ENCODE results near the gene MGP. TPM values are rescaled to one million over a fixed set of nuclear protein-coding genes. Genes with fewer than 3 reads are reported as not detected.

Gene MGP
- total and polyA plus RNA-seq, 2 of the 8 experiments (the other 6 are each of a cell fraction or from before 2014, with no cell fraction given), result not detected

- no peak for DNase-seq (ENCODE audit: low read depth in 1 of 2, low spot score in 2 of 2)
- Histone ChIP-seq H3K14ac (ENCODE audit: insufficient read length) (no peak overlapping the region), H2BK5ac (ENCODE audit: low read depth, low read length) (no peak overlapping the region), H3K9ac (replicated peaks in 1 of 4; ENCODE audit: extremely low read depth in 1 of 4, low read depth in 3 of 4, low read length in 3 of 4) (no peak overlapping the region), H2AFZ (ENCODE audit: low read length) (no peak overlapping the region), H3K36me3 (ENCODE audit: control insufficient read depth in 2 of 4, insufficient read depth in 4 of 4, low read length in 3 of 4) (no peaks in the 10 kb centered on the region), H4K8ac (ENCODE audit: extremely low read depth, insufficient read depth, low read length) (no peak overlapping the region), H3K9me3 (ENCODE audit: insufficient read depth in 2 of 2, low read depth in 1 of 2, low read length in 1 of 2) (no peaks in the 10 kb centered on the region), H2BK15ac (ENCODE audit: low read length) (no peak overlapping the region), H4K20me1 (replicated peaks in 1 of 2; ENCODE audit: control insufficient read depth in 1 of 2, insufficient read depth in 2 of 2, low read length in 2 of 2) (no peaks in the 10 kb centered on the region), H2BK12ac (ENCODE audit: low read depth, low read length) (no peak overlapping the region), H2AK5ac (ENCODE audit: low read depth, low read length) (no peak overlapping the region), H3K23ac (ENCODE audit: insufficient read length) (no peak overlapping the region), H3K79me2 (ENCODE audit: control insufficient read depth in 1 of 2, insufficient read depth in 2 of 2, low read length in 2 of 2) (no peaks in the 10 kb centered on the region), H3K18ac (ENCODE audit: extremely low read depth, low read length) (no peak overlapping the region), H4K91ac (replicated peaks; ENCODE audit: insufficient read length, low read length) (no peak overlapping the region), H2BK20ac (ENCODE audit: low read length) (no peak overlapping the region), H3K56ac (replicated peaks; ENCODE audit: insufficient read length, low read depth, low read length) (no peak overlapping the region), H3K4me3 (ENCODE audit: extremely low read depth in 1 of 4, insufficient read depth in 2 of 4, low read depth in 3 of 4, low read length in 4 of 4) (no peak overlapping the region), H3K79me1 (ENCODE audit: low read depth, low read length) (no peaks in the 10 kb centered on the region), H4K5ac (ENCODE audit: insufficient read length, low read depth, low read length) (no peak overlapping the region), H3K27ac (ENCODE audit: low read depth, low read length) (no peak overlapping the region), H3K4me2 (ENCODE audit: insufficient read depth in 1 of 2, low read depth in 2 of 2, low read length in 2 of 2) (no peak overlapping the region), H3K4ac (replicated peaks; ENCODE audit: insufficient read length, low read depth, low read length) (no peak overlapping the region), H3K27me3 (replicated peaks in 1 of 4; ENCODE audit: control insufficient read depth in 3 of 4, extremely low read depth in 1 of 4, insufficient read depth in 3 of 4, low read length in 3 of 4) (no peaks in the 10 kb centered on the region), H2BK120ac (replicated peaks; ENCODE audit: low read depth, low read length) (no peak overlapping the region), H3K4me1 (replicated peaks in 1 of 4; ENCODE audit: control insufficient read depth in 3 of 4, insufficient read depth in 4 of 4, low read length in 3 of 4) (no peaks in the 10 kb centered on the region), H3K23me2 (ENCODE audit: low read depth, low read length) (no peaks in the 10 kb centered on the region)
- CTCF ChIA-PET (ENCODE audit: partially characterized antibody), result interaction anchor here (0.6 to 6.7 kb wide), 7 partner anchors 19 to 150 kb away, joined by 3 to 116 read pairs (median 4); no protein-coding TSS in a partner anchor
- TF ChIP-seq GTF2F1 (IDR thresholded peaks at IDR 0.05; ENCODE audit: borderline replicate concordance, low read depth, low read length) (no peak), GABPA (IDR thresholded peaks at IDR 0.05; ENCODE audit: borderline replicate concordance, insufficient read depth, low read length) (no peak), CBX5 (IDR thresholded peaks at IDR 0.05; ENCODE audit: low read depth, low read length) (no peak), RFX5 (IDR thresholded peaks at IDR 0.05; ENCODE audit: borderline replicate concordance, low read depth, low read length) (no peak), KDM5A (IDR thresholded peaks at IDR 0.05; ENCODE audit: low read length) (no peak)
- TF ChIP-seq, protein P1, sequence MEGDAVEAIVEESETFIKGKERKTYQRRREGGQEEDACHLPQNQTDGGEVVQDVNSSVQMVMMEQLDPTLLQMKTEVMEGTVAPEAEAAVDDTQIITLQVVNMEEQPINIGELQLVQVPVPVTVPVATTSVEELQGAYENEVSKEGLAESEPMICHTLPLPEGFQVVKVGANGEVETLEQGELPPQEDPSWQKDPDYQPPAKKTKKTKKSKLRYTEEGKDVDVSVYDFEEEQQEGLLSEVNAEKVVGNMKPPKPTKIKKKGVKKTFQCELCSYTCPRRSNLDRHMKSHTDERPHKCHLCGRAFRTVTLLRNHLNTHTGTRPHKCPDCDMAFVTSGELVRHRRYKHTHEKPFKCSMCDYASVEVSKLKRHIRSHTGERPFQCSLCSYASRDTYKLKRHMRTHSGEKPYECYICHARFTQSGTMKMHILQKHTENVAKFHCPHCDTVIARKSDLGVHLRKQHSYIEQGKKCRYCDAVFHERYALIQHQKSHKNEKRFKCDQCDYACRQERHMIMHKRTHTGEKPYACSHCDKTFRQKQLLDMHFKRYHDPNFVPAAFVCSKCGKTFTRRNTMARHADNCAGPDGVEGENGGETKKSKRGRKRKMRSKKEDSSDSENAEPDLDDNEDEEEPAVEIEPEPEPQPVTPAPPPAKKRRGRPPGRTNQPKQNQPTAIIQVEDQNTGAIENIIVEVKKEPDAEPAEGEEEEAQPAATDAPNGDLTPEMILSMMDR (IDR thresholded peaks at IDR 0.05; ENCODE audit: control extremely low read depth in 1 of 3, insufficient read depth in 1 of 3, low read depth in 1 of 3, low read length in 3 of 3), result no peak
- POLR2A ChIA-PET (ENCODE audit: partially characterized antibody), result interaction anchor here (0.6 kb wide), 1 partner anchor 104 kb away, joined by 3 read pairs; no protein-coding TSS in a partner anchor
- FAIRE-seq, result no peak
Measured at GRCh38 chr12:14844401-14844800, 41.3 kb downstream of the MGP start.

Measured in H1 (cell line).